Breast epithelium (tissue), 4 donors: ENCODE measurements around the gene PHACTR1. TPM values are rescaled to one million over a fixed set of nuclear protein-coding genes. Genes with fewer than 3 reads are reported as not detected.

Source experiments
- DNase-seq, 2 donors: peaks; one replicate each; pipeline ENCODE4 v3.0.0-alpha.2; 2019; ENCODE audit warnings: low spot score in 2 of 2
- H3K27ac ChIP-seq, 2 donors: fragments of 200-600 bp; sonication (generic) in 1 of 2; one replicate each; pipeline ENCODE4 v1.5.1; 2016 to 2019; ENCODE audit warnings: mild to moderate bottlenecking in 1 of 2
- H3K27me3 ChIP-seq, 2 donors: fragments of 200-600 bp; sonication (generic) in 1 of 2; one replicate each; pipeline versions ENCODE4 v1.5.1 to v1.6.0; 2017 to 2019; ENCODE audit warnings: control low read depth in 1 of 2, mild to moderate bottlenecking in 1 of 2
- H3K36me3 ChIP-seq: fragments of 200-600 bp; one replicate; pipeline ENCODE4 v1.5.1; 2019
- H3K4me1 ChIP-seq, 2 donors: fragments of 200-600 bp; sonication (generic); one replicate each; pipeline ENCODE4 v1.5.1; 2016 to 2019; ENCODE audit warnings: control low read depth in 1 of 2
- H3K4me3 ChIP-seq, 3 donors: fragments of 200-600 bp; sonication (generic); 1 replicate in 2 of 3; 2 replicates in 1 of 3; pipeline ENCODE4 v1.5.1; 2016 to 2019; ENCODE audit warnings: mild to moderate bottlenecking in 3 of 3, moderate library complexity in 2 of 3
- H3K9me3 ChIP-seq, 2 donors: fragments of 200-600 bp; sonication (generic) in 1 of 2; one replicate each; pipeline ENCODE4 v1.5.1; 2016 to 2019; ENCODE audit warnings: control low read depth in 1 of 2
- CTCF ChIP-seq, 3 donors: fragments of 450-650 bp; IDR thresholded peaks; one replicate each; pipeline ENCODE4 v1.5.1; 2016 to 2017; ENCODE audit warnings: antibody characterized with exemption in 3 of 3, mild to moderate bottlenecking in 3 of 3, moderate library complexity in 3 of 3
- POLR2A ChIP-seq: fragments of 450-650 bp; IDR thresholded peaks from one replicate; pipeline ENCODE4 v1.6.1; 2016; ENCODE audit warnings: antibody characterized with exemption, mild to moderate bottlenecking, moderate library complexity
- POLR2AphosphoS5 ChIP-seq, 3 donors: sonication (generic); formaldehyde crosslinking; IDR thresholded peaks; one replicate each; pipeline ENCODE4 v1.6.1; 2017; ENCODE audit warnings: antibody characterized with exemption in 3 of 3
- intact Hi-C: fragments of 100-400 bp; cut with DNase I; formaldehyde crosslinking; loops from one replicate; pipeline ENCODE4 v1.15.1; 2023; ENCODE audit warnings: low total_unique reads
- total RNA-seq, 3 donors: library from RNA; depleted of rRNA; stranded (reverse); fragments of >200 nt; gene quantifications; one replicate each; pipeline ENCODE4 v1.1.0, GENCODE V29; 2016

PHACTR1 gene
- total RNA-seq, 3 donors from 2014 or later, result 4.1 to 5.6 (median 4.6) TPM

GRCh38 chr6:12898603-12899002 is 182.0 kb downstream of the PHACTR1 start:
- Histone ChIP-seq H3K27me3 (peaks cover 0 to 7% of the 10 kb centered on the region in 2 donors), H3K4me3 (no peak overlapping the region), H3K27ac (no peak overlapping the region), H3K9me3 (no peaks in the 10 kb centered on the region), H3K36me3 (no peaks in the 10 kb centered on the region), H3K4me1 (no peaks in the 10 kb centered on the region)
- intact Hi-C loops, result no loop called here
- TF ChIP-seq CTCF (IDR thresholded peaks at IDR 0.05), result no peak
- no peak for TF ChIP-seq POLR2A
- TF ChIP-seq POLR2AphosphoS5 (IDR thresholded peaks at IDR 0.05), result no peak
- DNase-seq, result no peak

GRCh38 chr6:12899046-12899833 is 182.7 kb downstream of the PHACTR1 start:
- Histone ChIP-seq H3K4me3 (no peak overlapping the region), H3K36me3 (no peaks in the 10 kb centered on the region), H3K4me1 (no peaks in the 10 kb centered on the region), H3K9me3 (no peaks in the 10 kb centered on the region), H3K27ac (no peak overlapping the region), H3K27me3 (peaks cover 0 to 7% of the 10 kb centered on the region in 2 donors)
- TF ChIP-seq POLR2A, result no peak
- TF ChIP-seq POLR2AphosphoS5 (IDR thresholded peaks at IDR 0.05), result no peak
- TF ChIP-seq CTCF (IDR thresholded peaks at IDR 0.05), result no peak
- no peak for DNase-seq
- intact Hi-C loops, result no loop called here

- Histone ChIP-seq H3K4me3 (no peak overlapping the region), H3K36me3 (no peaks in the 10 kb centered on the region), H3K27ac (no peak overlapping the region), H3K4me1 (no peaks in the 10 kb centered on the region), H3K9me3 (no peaks in the 10 kb centered on the region), H3K27me3 (peaks cover 0 to 19% of the 10 kb centered on the region in 2 donors)
- DNase-seq, result no peak
- intact Hi-C loops, result no loop called here
- TF ChIP-seq CTCF (IDR thresholded peaks at IDR 0.05), result no peak
- TF ChIP-seq POLR2AphosphoS5 (IDR thresholded peaks at IDR 0.05), result no peak
- TF ChIP-seq POLR2A, result no peak
Measured at GRCh38 chr6:12903246-12903645, 186.7 kb downstream of the PHACTR1 start.

- no peaks in the 10 kb centered on the region for H3K9me3 ChIP-seq
- intact Hi-C loops, result no loop called here
- H3K4me3 ChIP-seq, result no peak overlapping the region
- no peak overlapping the region for H3K27ac ChIP-seq
- TF ChIP-seq POLR2AphosphoS5 (IDR thresholded peaks at IDR 0.05) (no peak), POLR2A (no peak), CTCF (IDR thresholded peaks at IDR 0.05) (no peak)
- no peaks in the 10 kb centered on the region for H3K4me1 ChIP-seq
- no peak for DNase-seq
- H3K36me3 ChIP-seq, result no peaks in the 10 kb centered on the region
- peaks cover 0 to 11% of the 10 kb centered on the region in 2 donors for H3K27me3 ChIP-seq
Measured at GRCh38 chr6:12909833-12910232, 193.3 kb downstream of the PHACTR1 start.

DNA sequence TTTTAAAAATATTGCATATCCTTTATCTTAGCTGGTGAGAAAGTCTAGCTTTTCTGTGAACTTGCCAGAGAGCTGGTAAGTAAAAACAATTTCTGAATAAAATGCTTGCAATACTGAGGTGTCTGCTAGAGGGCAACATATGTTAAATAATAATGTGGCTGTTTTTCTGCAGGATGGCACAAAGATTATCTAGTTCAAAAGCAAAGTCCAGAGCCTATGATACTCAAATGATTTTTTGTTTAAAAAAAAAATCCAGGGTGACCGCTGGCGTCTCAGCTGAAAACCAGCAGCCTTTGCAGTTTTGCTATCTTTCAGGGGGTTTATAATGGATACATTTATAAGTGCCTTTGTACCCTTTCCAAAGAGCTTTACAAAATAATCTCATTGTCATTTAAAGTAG is 194.9 kb downstream of the PHACTR1 start:
- no peak for TF ChIP-seq POLR2AphosphoS5 (IDR thresholded peaks at IDR 0.05)
- no peak for TF ChIP-seq POLR2A
- TF ChIP-seq CTCF (IDR thresholded peaks at IDR 0.05), result peak in 2 of 3 donors; percentile 51 to 56
- no peak for DNase-seq
- no peak overlapping the region for H3K27ac ChIP-seq
- intact Hi-C loops, result no loop called here
- no peak overlapping the region for H3K4me3 ChIP-seq
- peaks cover 0 to 8% of the 10 kb centered on the region in 2 donors for H3K27me3 ChIP-seq
- H3K36me3 ChIP-seq, result no peaks in the 10 kb centered on the region
- H3K4me1 ChIP-seq, result no peaks in the 10 kb centered on the region
- H3K9me3 ChIP-seq, result no peaks in the 10 kb centered on the region
